ENCODE data around the gene MS4A6A. TPM values are rescaled to one million over a fixed set of nuclear protein-coding genes. Genes with fewer than 3 reads are reported as not detected.

Gene MS4A6A
- total and polyA plus RNA-seq, 9 of the 15 experiments (the other 6 are each of a cell fraction or from before 2014, with no cell fraction given): 0.57 to 9.5 (median 4.2) TPM

- TF ChIP-seq, protein P1, sequence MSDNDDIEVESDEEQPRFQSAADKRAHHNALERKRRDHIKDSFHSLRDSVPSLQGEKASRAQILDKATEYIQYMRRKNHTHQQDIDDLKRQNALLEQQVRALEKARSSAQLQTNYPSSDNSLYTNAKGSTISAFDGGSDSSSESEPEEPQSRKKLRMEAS (CRISPR knock-in tag; IDR thresholded peaks at IDR 0.05): no peak
- TF ChIP-seq BHLHE40 (IDR thresholded peaks at IDR 0.05; ENCODE audit: low read length): no peak
- TF ChIP-seq ARID2 (IDR thresholded peaks at IDR 0.05): no peak
- TF ChIP-seq, protein P2, sequence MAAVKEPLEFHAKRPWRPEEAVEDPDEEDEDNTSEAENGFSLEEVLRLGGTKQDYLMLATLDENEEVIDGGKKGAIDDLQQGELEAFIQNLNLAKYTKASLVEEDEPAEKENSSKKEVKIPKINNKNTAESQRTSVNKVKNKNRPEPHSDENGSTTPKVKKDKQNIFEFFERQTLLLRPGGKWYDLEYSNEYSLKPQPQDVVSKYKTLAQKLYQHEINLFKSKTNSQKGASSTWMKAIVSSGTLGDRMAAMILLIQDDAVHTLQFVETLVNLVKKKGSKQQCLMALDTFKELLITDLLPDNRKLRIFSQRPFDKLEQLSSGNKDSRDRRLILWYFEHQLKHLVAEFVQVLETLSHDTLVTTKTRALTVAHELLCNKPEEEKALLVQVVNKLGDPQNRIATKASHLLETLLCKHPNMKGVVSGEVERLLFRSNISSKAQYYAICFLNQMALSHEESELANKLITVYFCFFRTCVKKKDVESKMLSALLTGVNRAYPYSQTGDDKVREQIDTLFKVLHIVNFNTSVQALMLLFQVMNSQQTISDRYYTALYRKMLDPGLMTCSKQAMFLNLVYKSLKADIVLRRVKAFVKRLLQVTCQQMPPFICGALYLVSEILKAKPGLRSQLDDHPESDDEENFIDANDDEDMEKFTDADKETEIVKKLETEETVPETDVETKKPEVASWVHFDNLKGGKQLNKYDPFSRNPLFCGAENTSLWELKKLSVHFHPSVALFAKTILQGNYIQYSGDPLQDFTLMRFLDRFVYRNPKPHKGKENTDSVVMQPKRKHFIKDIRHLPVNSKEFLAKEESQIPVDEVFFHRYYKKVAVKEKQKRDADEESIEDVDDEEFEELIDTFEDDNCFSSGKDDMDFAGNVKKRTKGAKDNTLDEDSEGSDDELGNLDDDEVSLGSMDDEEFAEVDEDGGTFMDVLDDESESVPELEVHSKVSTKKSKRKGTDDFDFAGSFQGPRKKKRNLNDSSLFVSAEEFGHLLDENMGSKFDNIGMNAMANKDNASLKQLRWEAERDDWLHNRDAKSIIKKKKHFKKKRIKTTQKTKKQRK (IDR thresholded peaks at IDR 0.05; ENCODE audit: borderline replicate concordance, low read depth, low read length): no peak
- no peak for TF ChIP-seq CHD2 (IDR thresholded peaks at IDR 0.05; ENCODE audit: low read depth, low read length)
- TF ChIP-seq, protein P3, sequence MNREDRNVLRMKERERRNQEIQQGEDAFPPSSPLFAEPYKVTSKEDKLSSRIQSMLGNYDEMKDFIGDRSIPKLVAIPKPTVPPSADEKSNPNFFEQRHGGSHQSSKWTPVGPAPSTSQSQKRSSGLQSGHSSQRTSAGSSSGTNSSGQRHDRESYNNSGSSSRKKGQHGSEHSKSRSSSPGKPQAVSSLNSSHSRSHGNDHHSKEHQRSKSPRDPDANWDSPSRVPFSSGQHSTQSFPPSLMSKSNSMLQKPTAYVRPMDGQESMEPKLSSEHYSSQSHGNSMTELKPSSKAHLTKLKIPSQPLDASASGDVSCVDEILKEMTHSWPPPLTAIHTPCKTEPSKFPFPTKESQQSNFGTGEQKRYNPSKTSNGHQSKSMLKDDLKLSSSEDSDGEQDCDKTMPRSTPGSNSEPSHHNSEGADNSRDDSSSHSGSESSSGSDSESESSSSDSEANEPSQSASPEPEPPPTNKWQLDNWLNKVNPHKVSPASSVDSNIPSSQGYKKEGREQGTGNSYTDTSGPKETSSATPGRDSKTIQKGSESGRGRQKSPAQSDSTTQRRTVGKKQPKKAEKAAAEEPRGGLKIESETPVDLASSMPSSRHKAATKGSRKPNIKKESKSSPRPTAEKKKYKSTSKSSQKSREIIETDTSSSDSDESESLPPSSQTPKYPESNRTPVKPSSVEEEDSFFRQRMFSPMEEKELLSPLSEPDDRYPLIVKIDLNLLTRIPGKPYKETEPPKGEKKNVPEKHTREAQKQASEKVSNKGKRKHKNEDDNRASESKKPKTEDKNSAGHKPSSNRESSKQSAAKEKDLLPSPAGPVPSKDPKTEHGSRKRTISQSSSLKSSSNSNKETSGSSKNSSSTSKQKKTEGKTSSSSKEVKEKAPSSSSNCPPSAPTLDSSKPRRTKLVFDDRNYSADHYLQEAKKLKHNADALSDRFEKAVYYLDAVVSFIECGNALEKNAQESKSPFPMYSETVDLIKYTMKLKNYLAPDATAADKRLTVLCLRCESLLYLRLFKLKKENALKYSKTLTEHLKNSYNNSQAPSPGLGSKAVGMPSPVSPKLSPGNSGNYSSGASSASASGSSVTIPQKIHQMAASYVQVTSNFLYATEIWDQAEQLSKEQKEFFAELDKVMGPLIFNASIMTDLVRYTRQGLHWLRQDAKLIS (CRISPR knock-in tag; IDR thresholded peaks at IDR 0.05): no peak
- no peak for TF ChIP-seq ID3 (CRISPR knock-in tag; IDR thresholded peaks at IDR 0.05)
- TF ChIP-seq ID3 (tag; IDR thresholded peaks at IDR 0.05): no peak
- no peak for TF ChIP-seq RUNX1 (IDR thresholded peaks at IDR 0.05; ENCODE audit: low read depth)
- TF ChIP-seq BCLAF1 (IDR thresholded peaks at IDR 0.05; ENCODE audit: borderline replicate concordance in 1 of 2, control insufficient read depth in 1 of 2, low read depth in 2 of 2, low read length in 1 of 2): no peak
- TF ChIP-seq ZNF384 (IDR thresholded peaks at IDR 0.05; ENCODE audit: low read depth, low read length): no peak
- no peak for TF ChIP-seq HCFC1 (IDR thresholded peaks at IDR 0.05; ENCODE audit: low read depth, low read length)
- no peak for TF ChIP-seq ZC3H4 (CRISPR knock-in tag; IDR thresholded peaks at IDR 0.05; ENCODE audit: borderline replicate concordance)
- TF ChIP-seq ZNF316 (IDR thresholded peaks at IDR 0.05): peak; percentile 60
- peak; percentile 89 for TF ChIP-seq SOX6 (IDR thresholded peaks at IDR 0.05)
- TF ChIP-seq, protein P4, sequence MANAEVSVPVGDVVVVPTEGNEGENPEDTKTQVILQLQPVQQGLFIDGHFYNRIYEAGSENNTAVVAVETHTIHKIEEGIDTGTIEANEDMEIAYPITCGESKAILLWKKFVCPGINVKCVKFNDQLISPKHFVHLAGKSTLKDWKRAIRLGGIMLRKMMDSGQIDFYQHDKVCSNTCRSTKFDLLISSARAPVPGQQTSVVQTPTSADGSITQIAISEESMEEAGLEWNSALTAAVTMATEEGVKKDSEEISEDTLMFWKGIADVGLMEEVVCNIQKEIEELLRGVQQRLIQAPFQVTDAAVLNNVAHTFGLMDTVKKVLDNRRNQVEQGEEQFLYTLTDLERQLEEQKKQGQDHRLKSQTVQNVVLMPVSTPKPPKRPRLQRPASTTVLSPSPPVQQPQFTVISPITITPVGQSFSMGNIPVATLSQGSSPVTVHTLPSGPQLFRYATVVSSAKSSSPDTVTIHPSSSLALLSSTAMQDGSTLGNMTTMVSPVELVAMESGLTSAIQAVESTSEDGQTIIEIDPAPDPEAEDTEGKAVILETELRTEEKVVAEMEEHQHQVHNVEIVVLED (CRISPR knock-in tag; IDR thresholded peaks at IDR 0.05): no peak
These were observed 55.5 kb downstream of the MS4A6A start (continued) for GRCh38 chr11:60127311-60127811.

All from K562 (cell line).